Activated CD8-positive, alpha-beta memory T cell treated with anti-CD3 and anti-CD28 coated beads, Interleukin-2, amount 50 U/mL, for 4 hours (primary cell): ENCODE measurements around the gene TMEM38A.

Experiments
- DNase-seq: peaks from one replicate; pipeline ENCODE4 v3.0.0-alpha.2; 2020

TMEM38A gene, protein sequence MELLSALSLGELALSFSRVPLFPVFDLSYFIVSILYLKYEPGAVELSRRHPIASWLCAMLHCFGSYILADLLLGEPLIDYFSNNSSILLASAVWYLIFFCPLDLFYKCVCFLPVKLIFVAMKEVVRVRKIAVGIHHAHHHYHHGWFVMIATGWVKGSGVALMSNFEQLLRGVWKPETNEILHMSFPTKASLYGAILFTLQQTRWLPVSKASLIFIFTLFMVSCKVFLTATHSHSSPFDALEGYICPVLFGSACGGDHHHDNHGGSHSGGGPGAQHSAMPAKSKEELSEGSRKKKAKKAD

DNA sequence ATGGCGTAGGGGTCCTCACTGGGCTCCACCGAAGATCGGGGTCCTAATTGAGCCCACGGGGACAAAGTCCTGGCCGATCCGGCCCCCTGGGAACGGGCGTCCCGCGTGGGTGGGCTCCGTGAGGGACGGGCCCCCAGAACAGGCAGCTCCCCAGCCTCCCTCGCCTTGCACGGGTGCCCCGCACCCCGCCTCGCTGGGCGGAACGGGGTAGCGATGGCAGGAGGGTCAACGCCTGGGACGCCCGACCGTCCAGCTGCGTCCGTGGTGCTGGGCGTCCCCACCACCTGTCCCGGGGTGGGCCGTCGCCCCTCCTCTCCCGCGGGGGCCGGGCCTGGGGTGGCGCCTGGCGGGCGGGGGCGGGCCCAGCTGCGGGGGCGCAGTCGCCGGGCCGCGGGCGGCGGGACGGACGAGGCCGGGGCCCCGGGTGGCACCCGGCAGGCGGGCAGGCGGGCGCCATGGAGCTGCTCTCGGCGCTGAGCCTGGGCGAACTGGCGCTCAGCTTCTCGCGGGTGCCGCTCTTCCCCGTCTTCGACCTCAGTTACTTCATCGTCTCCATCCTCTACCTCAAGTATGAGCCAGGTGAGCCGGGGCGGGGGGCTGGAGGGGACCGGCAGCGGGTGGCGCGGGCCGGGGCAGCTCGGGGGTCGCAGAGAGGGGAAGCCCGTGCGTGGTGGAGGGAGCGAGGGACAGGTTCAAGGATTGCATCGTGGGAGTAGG, at the start of gene TMEM38A:
Gene TMEM38A (plus strand): TSS at position 377 of the 717 bp plus-strand sequence. CDS start 79 bp downstream, at position 456.
- DNase-seq: peak; percentile 54

DNA sequence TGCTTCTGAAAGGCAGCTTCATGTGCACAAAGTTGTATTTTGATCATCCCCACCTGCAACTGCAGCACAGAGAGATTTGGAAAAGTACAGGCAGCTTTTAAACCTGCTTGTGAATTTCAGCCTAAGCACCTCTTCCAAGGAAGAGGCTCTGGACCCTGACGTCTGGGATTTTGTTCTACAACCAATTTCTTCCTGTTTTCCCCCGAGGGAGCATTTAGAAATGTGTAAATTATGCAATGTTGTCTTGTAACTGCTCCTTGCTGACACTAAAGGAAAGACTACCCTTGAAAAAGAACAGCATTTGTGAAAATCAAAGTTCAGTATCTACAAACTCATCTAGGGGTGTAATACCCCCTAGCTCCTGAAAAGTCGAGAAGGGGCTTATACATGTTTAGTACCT, 48.3 kb upstream of the TMEM38A start:
- no peak for DNase-seq

DNA sequence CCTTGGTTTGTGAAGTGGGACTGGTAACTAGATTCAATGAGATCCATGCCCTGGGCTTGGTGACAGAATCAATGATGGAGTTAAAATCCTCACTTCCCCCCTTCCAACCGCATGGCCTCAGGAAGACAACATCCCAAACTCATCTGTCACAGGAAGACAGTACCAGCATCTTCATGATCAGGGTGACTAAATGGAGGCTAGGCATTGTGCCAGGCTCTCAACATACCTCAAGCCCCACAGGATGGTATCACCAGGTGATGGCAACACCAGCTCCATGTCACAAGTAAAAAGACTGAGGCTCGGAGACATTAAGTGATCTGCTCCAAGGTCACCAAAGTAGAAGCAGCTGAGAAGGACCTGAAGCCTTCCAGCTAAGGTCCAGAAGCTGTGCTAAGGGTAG, 47.1 kb upstream of the TMEM38A start:
- no peak for DNase-seq

DNA sequence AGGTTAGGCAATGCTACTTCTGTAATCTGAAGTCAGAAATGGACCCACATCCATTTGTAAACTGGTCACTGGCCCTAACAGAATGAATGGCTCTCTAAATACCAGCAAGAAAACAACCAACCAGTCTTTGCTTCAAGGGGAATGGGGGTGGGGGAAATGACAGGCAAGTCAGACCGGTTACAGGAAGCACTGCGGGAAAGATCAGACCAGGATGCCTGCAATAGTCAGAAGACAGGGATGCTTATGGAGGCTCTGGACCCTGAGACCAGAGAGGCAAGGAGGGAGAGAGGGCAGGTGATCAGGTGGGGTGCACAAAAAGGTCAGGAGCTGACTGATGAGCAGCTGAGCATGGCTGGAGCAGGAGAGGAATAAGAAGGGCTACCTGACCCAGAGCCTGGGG, 46.0 kb upstream of the TMEM38A start:
- DNase-seq: no peak

DNA sequence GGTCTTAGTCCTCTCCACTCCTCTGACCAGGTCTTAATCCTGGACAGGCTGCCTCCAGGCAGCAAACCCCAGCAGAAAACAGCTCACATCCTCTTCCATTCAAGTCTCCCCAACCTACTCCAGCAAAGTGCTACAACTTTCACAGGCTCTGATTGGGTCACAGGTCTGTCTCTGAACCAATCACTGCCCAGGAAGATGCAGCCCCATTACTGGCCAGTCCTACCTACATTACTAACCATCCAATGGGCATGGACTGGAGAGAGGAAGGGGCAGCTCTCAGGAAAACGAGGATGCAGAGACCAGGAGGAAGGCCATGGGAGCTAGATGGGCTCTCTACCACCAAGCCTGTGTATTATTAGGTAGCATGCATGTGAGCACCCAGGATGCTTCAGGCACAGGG, 45.1 kb upstream of the TMEM38A start:
- DNase-seq: no peak

DNA sequence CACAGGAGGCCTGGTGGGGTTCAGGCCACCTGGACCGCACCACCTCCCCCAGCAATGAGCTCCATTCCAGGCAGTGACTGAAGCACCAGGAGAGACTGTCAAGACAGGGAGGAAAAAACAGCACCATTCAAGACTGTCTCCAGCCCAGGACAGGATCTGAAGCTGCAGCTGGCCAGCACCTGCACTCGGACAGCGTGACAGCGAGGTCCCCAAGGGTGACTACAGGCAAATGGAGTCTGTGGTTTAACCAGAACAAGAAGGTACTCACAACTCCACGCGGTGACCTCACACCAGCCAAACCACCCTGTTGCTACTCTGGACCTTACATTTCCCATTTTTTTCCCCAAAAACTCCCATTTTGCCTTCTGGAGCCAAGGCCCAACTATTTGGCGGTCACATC, 42.7 kb upstream of the TMEM38A start:
- DNase-seq: no peak

DNA sequence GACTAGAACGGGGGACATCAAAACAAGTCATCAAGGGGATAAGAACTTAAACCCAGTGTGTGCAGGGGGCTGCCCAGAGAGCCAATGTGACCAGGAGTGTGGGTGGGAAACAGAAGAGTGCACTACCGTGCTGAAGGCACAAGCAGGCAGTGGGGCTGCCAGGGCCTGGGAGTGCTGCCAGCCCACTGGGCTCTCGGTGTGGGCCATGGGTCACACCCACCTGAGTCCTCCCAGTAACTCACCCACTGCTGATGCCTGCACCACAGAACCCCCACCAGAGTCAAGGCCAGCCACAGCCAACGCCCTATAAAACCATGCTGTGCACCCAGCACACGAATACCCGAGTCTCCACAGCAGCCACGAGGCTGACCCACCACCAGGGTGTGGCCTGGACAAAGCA, 41.5 kb upstream of the TMEM38A start:
- DNase-seq: no peak

DNA sequence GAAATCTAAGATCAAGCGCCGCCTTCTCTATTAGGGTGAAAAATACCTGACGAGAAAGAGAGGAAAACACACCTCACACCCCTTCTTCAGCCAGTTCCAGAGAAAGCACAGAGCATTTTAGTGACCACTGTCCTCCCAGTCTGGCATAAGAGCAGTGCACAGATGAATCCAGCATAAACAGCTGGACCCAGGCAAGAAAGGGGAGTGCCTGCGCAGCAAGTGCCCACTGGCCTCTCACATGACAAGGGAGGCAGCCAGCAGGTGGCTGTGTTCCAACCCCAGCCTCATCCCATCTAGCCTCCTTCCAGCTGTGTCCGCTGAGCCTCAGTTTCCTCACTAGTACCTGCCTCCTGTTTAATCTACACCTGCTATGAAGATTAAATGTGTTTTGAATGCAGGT, 40.9 kb upstream of the TMEM38A start:
- DNase-seq: no peak

DNA sequence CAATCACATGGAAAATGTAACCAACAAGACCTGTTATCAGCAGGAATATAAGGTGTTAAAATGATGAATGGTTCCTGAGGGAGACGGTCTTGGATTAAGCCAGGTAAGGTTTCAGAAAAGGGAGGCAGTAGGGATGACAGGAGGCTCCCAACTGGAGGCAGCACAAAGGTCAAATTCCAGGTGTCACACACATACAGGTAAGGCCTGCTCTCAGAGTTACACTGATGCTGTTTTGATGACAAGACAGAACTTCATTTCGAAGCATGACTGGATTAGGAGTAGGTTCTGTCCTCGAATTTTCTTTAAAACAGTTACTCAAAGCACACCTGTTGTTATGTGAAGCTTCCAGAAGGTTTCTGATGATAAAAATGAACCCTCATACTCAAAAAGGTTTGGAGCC, 40.4 kb upstream of the TMEM38A start:
- no peak for DNase-seq

DNA sequence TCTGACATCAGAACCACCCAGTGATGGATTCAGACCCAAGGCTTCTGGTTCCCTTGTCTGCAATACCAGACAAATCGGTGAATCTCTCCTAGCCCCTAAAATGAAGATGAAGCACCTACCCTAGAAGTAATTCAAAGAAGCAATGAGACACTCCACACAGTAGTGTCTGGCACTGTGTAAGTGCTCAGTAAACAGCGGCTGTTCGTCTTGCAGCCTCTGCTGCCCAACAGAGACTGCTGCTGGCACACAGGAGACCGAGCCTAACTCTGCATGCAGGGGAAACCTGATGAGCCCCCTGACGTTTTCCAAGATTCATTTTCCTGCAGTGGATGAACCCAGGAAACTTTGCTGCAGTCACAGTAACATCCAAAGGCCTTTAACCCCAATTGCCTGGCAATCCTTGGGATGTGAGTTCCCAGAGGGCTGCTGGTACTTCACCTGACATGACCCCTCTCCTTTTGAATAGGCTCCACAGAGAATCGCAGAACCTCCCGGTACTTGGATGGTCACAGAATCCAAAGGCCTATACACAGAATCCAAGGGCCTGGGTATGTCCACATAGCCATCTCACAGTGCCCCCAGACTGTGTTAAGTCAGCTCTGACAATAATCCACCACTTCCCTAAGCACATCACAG, 39.7 kb upstream of the TMEM38A start:
- DNase-seq: no peak

DNA sequence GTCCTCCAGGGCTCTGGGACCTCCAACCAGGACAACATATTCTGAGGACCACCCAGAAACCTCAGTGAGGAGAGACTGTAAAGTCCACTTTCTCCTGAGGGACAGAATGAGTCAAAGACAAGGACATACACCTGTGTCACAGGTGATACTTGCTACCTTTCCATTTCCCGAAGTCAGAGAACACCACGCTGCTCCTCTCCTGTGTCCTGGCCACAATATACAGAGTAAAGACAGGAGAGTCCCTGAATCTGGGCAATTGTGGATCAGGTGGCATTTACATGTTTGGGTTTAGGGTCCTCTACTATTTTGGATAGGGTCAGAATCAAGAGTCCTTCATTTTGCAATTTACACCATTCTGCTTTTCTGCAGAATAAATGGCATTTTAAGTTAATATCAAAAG, 37.9 kb upstream of the TMEM38A start:
- DNase-seq: no peak

DNA sequence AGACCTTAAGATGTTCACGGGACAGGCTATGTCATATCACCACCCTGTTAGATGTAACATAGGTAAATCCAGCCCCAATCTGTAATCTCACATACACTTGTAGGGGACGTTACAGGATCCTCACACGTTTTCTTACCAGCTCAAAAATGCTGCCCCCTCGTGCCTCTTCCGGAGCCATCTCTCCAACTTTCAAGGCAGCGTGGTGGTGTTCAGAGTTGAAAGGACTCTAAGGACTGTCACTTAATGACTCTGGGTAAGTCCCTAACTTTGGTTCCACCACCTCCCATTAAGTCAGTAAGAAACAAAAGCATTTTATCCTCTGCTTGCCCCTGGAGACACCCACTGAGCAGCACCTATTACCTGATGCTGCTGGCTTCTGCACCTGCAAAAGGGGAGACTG, 37.4 kb upstream of the TMEM38A start:
- DNase-seq: no peak

DNA sequence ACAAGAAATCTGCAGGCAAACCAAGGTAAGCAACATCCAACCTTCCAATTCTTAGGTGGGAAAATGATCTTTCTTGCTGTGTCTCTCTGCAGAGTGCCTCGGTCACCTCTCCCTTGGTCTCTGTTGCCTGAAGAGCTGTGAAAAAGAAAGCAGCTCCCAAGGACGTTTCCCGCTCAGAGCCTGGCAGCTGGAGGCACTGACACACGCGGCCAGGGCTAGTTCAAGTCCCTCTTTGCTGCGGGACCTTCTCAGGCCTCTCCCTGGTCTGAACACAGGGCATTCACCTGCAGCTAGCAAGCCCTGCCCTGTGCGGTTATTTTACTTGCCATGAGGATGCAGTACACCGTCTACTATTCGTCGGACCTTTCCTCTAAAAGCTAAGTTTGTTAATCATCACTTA, 36.7 kb upstream of the TMEM38A start:
- no peak for DNase-seq

DNA sequence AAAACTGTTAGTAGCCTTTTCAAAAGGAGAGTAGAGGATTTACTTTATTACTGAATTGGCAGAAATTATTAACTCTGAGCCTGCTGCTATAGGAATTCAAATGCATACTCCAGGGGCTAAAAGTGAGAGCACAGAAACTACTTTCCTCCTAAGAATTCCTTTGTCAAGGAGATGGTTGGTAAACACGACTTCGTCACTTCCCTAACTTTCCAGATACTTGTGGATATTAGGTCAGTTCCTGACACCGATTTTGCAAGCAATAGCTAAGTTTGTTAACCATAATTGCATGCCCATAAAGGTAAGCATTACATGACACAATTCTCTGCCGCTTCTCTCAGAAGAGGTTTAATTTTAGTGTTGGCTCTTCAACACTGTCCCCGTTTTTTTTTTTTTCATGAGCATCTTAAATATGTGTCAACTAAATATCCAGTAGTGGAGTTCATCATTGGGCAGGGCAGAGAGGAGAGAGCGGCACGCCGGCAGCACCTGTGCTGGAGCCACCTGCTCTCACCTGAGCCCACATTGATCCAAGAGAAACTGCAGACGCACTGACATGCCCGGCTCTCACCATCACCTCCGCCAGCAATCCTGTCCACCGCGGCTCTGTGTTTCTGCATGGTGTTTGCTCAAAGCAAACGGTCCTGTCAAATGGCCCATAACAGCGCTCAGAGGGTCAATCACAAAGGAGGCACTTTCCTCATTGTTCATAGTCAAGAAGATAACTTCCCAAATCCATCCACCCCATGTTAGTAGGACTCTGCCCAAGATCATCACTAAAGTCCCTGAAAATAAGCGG, 35.6 kb upstream of the TMEM38A start:
- DNase-seq: no peak

DNA sequence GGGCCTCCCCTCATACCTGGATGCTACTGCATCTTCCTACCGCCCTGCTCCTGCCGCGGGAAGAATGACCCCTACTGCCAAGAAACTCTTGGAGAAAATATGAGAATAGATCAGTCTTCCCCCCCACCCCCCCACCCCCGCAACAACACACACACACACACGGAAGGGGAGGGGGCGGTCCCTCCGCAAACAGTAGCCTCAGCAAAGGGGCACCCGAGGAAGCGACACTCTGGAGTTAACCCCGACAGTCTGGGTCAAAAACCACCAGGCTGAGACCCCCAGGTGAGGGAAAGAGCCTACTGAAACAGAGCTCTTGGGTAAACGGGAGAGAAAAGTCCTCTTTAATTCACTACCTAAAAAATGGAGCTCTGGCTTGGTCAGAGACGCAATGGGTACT, 34.1 kb upstream of the TMEM38A start:
- DNase-seq: no peak

DNA sequence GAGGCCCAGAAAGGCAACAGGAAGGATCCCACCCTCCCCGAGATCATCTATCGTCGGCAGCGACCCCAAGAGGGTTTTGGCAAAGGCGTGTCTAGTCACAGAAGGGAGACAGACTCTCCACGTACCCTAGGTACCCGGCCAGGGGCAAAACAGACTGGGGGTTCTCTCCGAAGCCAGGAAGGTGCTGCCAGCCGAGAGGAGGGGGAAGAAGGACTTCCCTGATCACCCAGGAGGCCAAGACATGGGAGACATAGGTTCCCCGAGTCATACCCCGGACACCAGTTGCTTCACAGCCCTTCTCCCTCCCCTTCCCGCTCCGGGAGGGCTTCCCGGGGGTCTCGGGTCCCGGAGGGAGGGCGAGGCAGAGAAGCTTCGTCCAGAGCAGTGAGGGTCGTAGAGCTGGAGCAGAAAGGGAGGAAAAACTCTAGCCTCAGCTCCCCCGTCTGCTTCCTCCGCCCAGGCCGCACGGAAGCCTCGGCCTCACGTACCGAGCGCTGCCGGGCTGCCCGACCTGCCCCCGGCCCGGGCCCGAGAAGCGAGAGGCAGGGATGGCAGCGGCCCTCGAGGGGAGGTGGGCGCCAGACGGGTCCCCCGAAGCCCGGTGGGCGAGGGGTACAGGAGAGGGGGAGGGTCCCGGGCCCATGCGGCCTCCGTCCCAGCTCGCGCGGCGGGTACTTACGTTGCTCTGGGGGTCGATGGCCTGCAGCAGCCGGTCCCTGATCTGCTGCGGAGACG, 33.6 kb upstream of the TMEM38A start:
- peak; percentile 23 for DNase-seq

DNA sequence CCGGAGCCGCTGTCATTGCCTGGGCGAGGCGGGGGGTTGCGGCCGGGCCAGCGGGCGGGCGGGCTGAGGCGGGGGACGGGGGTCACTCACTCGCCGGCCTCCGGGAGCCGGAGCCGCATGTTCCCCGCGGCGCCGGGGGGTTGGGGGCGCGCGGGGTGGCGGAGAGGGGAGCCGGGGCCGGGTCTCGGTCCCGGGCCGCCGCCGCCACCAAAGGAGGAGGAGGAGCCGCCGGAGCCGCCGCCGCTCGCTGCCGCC, 33.1 kb upstream of the TMEM38A start:
- DNase-seq: no peak

DNA sequence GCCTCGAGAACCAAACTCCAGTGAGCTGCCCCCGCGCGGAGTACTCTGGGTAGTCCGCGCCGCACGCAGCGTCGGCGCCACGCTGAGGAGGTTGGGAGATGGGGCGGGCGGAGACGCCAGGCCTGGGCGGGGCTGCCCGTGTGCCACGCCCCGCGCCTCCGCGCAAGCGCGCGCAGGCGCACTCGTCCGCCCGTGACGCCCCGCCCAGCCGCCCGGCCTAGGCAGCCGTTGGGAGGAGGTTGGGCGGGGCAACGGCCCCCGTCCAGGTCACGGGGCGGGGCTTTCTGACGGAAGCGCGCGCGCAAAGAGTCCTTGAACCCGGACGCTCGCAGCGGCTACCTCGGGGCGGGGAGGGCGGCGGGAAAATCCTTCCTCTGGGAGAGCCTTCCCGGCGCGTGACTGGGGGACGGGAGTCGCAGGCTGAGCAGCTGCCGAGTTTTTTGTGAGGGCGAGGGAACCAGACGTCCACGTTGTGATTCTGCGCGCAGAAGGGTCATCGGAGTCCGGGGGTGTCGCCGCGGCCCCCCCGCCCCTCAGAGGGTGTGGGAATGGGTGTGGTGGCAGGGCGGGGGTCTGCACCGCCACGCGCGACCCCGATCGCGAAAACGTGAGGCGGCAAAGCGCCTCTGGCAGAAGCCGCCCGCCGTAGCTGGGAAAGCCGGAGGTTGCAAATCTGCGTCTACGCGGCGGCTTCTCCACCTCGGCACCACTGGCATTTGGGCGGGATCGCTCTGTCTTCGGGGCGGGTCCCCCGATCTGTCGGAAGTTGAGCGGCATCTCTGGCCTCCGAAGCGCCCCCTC, 32.6 kb upstream of the TMEM38A start, which contains the start of gene MED26:
Gene MED26 (minus strand): TSS at position 22 of the 801 bp plus-strand sequence. CDS start 261 bp downstream, outside the sequence.
- DNase-seq: peak; percentile 97

DNA sequence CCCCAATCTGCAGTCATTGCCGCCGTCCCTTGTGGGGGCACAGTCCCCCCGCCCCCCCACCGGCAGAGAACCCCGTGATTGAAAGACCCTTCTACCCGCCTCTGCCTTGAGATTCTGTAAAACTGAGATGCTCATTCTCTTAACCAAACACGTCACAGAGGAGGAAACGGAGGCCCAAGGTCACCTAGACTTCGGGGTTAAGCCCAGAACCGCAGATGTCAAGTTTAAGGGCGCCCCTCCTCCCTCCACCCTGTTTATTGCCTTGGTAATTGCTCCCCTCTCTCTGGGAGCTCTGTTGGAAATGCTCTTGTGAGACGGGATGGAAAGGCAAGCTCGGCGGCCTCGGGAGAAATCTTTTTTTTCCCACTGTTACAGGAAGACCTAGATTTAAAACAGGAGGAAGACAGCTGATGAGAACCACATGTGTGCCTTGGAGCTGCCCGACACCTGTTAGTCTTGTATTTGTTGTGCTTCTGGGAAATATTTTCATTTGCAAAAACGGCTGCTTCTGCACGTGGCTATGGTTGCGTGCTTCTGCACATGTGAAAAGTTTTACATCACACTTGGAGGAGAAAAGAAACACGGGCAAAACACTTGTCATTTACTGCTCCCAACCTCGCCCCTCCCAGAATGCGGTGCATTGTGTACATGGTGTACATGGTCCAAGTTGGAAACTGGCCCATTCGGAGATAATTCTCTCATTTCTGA, 31.8 kb upstream of the TMEM38A start:
- no peak for DNase-seq

DNA sequence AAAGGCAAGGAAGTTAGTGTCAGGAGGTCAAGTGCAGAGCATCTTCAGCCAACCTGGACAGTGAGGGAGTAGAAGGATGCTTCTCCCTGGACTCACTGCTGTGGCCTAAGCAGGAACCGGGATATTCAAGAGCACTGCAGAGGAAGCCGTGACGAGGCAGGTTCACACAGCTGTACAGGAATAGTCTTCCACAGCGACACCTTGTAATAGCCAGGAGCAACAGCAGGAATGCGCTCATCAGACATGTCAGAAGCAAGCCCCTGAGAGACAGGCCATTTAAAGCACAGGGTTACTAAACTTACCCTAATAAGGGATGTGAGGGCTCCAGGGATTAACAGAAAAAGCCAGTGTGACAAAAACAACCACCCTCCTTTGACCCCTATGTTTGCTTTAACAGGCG, 29.5 kb upstream of the TMEM38A start:
- DNase-seq: no peak

DNA sequence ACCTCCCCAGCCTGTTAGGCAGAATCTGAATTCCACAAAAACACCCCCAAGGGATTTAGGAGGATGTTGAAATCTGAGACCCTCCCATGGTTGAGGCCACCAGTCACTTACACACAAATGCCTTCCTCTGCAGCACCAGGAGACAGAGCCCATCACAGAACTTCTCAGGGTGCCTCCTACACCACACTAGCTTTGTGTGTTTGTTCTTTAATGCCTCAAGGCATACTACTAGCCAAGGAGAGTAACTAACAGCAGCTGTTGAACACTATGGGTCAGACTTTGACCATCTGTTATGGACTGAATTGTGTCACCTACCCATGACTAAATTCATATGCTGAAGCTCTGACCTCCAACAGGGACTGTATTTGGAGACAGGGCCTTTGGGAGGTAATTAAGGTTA, 23.4 kb upstream of the TMEM38A start:
- DNase-seq: no peak
